A673 (cell line): Measurements from ENCODE around the gene SLCO3A1. TPM values are rescaled to one million over a fixed set of nuclear protein-coding genes. Genes with fewer than 3 reads are reported as not detected.

Source experiments
- BruUV-seq: library from RNA; stranded (reverse); fragments of 400-500 nt; replicated peaks from 2 replicates; lab custom pipeline; 2021; lab: Mats Ljungman, UMichigan
- CTCF ChIA-PET: fragments of 300-600 bp; sonication (Branson Sonifier 250); formaldehyde crosslinking; loops from one replicate; lab custom pipeline; 2022; ENCODE audit warnings: antibody characterized with exemption; lab: Charles Lee
- POLR2A ChIA-PET: fragments of 300-600 bp; sonication (Branson Sonifier 250); formaldehyde crosslinking; loops from one replicate; lab custom pipeline; 2022; ENCODE audit warnings: antibody characterized with exemption; ENCODE audit not compliant: low non-redundant PET; lab: Charles Lee
- DNase-seq: peaks from one replicate; pipeline ENCODE4 v3.0.0-alpha.2; 2015; ENCODE audit warnings: low spot score
- H3K27ac ChIP-seq: fragments of 200-600 bp; sonication (generic); 2 replicates; pipeline ENCODE4 v1.5.1; 2016; ENCODE audit warnings: mixed run types, low read depth, mild to moderate bottlenecking, mixed read lengths, antibody characterized with exemption, low read length; ENCODE audit not compliant: poor library complexity, severe bottlenecking
- H3K27me3 ChIP-seq: fragments of 200-600 bp; sonication (generic); replicated peaks from 2 replicates; pipeline ENCODE4 v1.6.1; 2017; ENCODE audit warnings: mixed run types, low read depth, mild to moderate bottlenecking, mixed read lengths, antibody characterized with exemption, low read length; ENCODE audit not compliant: insufficient read depth, poor library complexity
- H3K36me3 ChIP-seq: fragments of 200-600 bp; sonication (generic); 2 replicates; pipeline ENCODE4 v1.6.1; 2016; ENCODE audit warnings: mixed run types, mild to moderate bottlenecking, mixed read lengths, antibody characterized with exemption, low read length; ENCODE audit not compliant: insufficient read depth, poor library complexity, severe bottlenecking
- H3K4me1 ChIP-seq: fragments of 200-600 bp; sonication (generic); 2 replicates; pipeline ENCODE4 v1.6.1; 2017; ENCODE audit warnings: mixed run types, mild to moderate bottlenecking, mixed read lengths, antibody characterized with exemption, low read length; ENCODE audit not compliant: insufficient read depth, poor library complexity, severe bottlenecking
- H3K4me3 ChIP-seq: fragments of 200-600 bp; sonication (generic); 2 replicates; pipeline ENCODE4 v1.5.1; 2016; ENCODE audit warnings: low read depth, mixed run types, mild to moderate bottlenecking, mixed read lengths, low read length; ENCODE audit not compliant: poor library complexity, severe bottlenecking
- H3K9me3 ChIP-seq: fragments of 200-600 bp; sonication (generic); 2 replicates; pipeline ENCODE4 v1.6.1; 2016; ENCODE audit warnings: mixed run types, low read depth, mild to moderate bottlenecking, mixed read lengths, antibody characterized with exemption, low read length; ENCODE audit not compliant: poor library complexity, severe bottlenecking
- EZH2 ChIP-seq: fragments of 200-600 bp; sonication (generic); IDR thresholded peaks from 2 replicates; pipeline ENCODE4 v1.6.1; 2017; ENCODE audit warnings: borderline replicate concordance, low read depth, mild to moderate bottlenecking, mixed read lengths, antibody characterized with exemption, low read length; ENCODE audit not compliant: poor library complexity, severe bottlenecking
- intact Hi-C: fragments of 100-400 bp; cut with micrococcal nuclease; formaldehyde crosslinking; loops from one replicate; pipeline ENCODE4 v1.10.0; 2022; ENCODE audit not compliant: unreplicated experiment
- total RNA-seq: library from RNA; stranded (reverse); gene quantifications from 2 replicates; pipeline ENCODE4 v1.2.3, GENCODE V29; 2021
- TF ChIP-seq, protein P1 (sequence below): fragments of 300-800, 200-600 bp; sonication (generic); conservative IDR thresholded peaks from 2 replicates; pipeline ENCODE4 v1.5.1; 2017; ENCODE audit warnings: low read depth, mild to moderate bottlenecking, antibody characterized with exemption, low read length, moderate library complexity, mixed read lengths

The SLCO3A1 gene
- total RNA-seq, 1 experiment from 2014 or later = 16.6 TPM

DNA sequence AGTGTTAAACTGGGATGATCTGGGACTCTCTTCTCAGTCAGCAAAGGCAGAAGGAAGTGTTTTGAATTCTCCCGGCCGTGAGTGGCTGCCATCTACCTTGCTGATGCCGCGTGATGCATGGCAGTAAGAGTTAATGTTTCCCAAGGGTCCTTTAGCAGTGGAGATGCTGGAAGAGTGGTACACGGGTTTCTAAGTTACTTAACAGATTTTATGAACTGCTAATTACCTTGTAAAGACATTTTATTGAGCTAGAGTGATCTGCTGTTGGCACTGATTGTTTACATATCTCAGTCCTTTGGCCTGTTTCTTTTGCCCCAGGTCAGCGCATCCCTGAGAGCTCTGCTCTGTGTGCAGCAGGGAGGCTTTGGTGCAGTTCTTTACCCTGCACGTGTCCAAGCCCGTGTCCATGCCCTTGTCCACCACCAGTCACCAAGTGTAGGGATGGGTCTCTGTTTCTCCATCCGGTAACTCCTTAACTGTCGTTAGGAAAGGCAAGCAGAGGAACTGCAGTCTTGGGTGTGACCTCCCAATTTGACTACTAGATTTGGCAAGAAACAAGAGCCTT lies 172.3 kb downstream of the SLCO3A1 start:
- BruUV-seq = no TSS peak
- no peaks in the 10 kb centered on the region for H3K36me3 ChIP-seq
- POLR2A ChIA-PET = no interaction called here
- H3K4me3 ChIP-seq = no peak overlapping the region
- H3K4me1 ChIP-seq = no peaks in the 10 kb centered on the region
- H3K27ac ChIP-seq = no peak overlapping the region
- DNase-seq = no peak
- H3K27me3 ChIP-seq = no peaks in the 10 kb centered on the region
- no peaks in the 10 kb centered on the region for H3K9me3 ChIP-seq
- CTCF ChIA-PET = no interaction called here
- no peak for TF ChIP-seq EZH2
- TF ChIP-seq, protein P1, sequence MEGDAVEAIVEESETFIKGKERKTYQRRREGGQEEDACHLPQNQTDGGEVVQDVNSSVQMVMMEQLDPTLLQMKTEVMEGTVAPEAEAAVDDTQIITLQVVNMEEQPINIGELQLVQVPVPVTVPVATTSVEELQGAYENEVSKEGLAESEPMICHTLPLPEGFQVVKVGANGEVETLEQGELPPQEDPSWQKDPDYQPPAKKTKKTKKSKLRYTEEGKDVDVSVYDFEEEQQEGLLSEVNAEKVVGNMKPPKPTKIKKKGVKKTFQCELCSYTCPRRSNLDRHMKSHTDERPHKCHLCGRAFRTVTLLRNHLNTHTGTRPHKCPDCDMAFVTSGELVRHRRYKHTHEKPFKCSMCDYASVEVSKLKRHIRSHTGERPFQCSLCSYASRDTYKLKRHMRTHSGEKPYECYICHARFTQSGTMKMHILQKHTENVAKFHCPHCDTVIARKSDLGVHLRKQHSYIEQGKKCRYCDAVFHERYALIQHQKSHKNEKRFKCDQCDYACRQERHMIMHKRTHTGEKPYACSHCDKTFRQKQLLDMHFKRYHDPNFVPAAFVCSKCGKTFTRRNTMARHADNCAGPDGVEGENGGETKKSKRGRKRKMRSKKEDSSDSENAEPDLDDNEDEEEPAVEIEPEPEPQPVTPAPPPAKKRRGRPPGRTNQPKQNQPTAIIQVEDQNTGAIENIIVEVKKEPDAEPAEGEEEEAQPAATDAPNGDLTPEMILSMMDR = no peak
- intact Hi-C loops = no loop called here

DNA sequence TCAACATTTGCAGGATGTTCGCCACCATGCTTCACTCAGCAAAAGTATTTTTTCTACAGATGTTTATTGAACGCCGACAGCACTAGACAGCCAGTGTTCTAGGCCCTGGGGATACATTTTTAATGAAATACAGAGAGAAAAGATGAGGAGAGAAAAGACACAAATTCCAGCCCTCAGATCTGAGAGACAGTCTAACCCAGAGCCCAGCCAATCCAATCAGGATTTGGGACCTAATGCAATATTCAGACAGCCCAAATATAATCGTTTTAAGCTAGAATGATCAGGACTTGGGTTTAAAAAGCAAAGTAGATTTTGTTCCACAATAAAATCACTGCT lies 174.8 kb downstream of the SLCO3A1 start:
- no peaks in the 10 kb centered on the region for H3K9me3 ChIP-seq
- intact Hi-C loops = no loop called here
- no peaks in the 10 kb centered on the region for H3K27me3 ChIP-seq
- no TSS peak for BruUV-seq
- TF ChIP-seq EZH2 = no peak
- TF ChIP-seq, protein P1 = no peak
- H3K4me1 ChIP-seq = no peaks in the 10 kb centered on the region
- ChIA-PET POLR2A (no interaction called here), CTCF (no interaction called here)
- DNase-seq = no peak
- H3K27ac ChIP-seq = no peak overlapping the region
- H3K4me3 ChIP-seq = no peak overlapping the region
- H3K36me3 ChIP-seq = no peaks in the 10 kb centered on the region

DNA sequence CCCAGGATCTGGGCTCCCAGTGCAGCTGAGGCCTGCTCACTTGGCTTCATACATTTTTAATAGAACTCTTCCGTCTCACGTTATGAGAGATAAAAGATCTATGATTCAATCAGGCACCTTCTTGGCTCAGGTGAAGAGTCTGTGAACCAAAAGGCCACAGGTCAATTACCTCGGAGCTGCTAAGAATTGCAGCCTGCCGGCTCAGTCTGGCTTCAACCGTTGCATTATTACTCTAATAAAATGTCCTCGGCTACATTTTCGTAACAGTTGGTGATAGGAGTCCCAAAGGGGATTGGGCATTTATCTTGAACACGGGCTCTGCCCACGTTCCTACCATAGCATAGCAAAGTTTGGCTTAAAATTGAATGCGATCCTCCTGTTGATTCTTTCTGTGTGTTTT lies 176.3 kb downstream of the SLCO3A1 start:
- no peaks in the 10 kb centered on the region for H3K36me3 ChIP-seq
- DNase-seq = no peak
- no peak overlapping the region for H3K4me3 ChIP-seq
- no peak overlapping the region for H3K27ac ChIP-seq
- H3K9me3 ChIP-seq = no peaks in the 10 kb centered on the region
- intact Hi-C loops = loop anchor here (10.0 kb wide), 1 partner anchor 55 kb away; no protein-coding TSS in a partner anchor
- TF ChIP-seq, protein P1 = no peak
- no peak for TF ChIP-seq EZH2
- CTCF ChIA-PET = no interaction called here
- H3K27me3 ChIP-seq = no peaks in the 10 kb centered on the region
- POLR2A ChIA-PET = no interaction called here
- BruUV-seq = no TSS peak
- H3K4me1 ChIP-seq = no peaks in the 10 kb centered on the region
